H1 (cell line): ENCODE results near the gene CDYL2. TPM values are rescaled to one million over a fixed set of nuclear protein-coding genes. Genes with fewer than 3 reads are reported as not detected.

Experiments
- CTCF ChIA-PET: fragments of 300-600 bp; sonication (Branson Sonifier 250); formaldehyde crosslinking; loops from one replicate; lab custom pipeline; 2021; ENCODE audit not compliant: partially characterized antibody; lab: Charles Lee
- POLR2A ChIA-PET: fragments of 300-600 bp; sonication (Branson Sonifier 250); formaldehyde crosslinking; loops from one replicate; lab custom pipeline; 2021; ENCODE audit warnings: inconsistent platforms; ENCODE audit not compliant: partially characterized antibody; lab: Charles Lee
- DNase-seq, 2 experiments: peaks; one replicate each; pipeline versions ENCODE4 v3.0.0 to v3.0.0-alpha.2; 2010 to 2022; ENCODE audit warnings: low spot score in 2 of 2, low read depth in 1 of 2, mixed read lengths in 1 of 2
- FAIRE-seq: peaks from 2 replicates; lab custom pipeline; 2011; peaks lifted over from hg19 to GRCh38; lab: Jason Lieb, UNC
- H2AFZ ChIP-seq: 2 replicates; pipeline ENCODE4 v1.8.1; 2012; ENCODE audit warnings: low read length, inconsistent platforms
- H2AK5ac ChIP-seq: 2 replicates; pipeline ENCODE4 v1.6.1; 2013; ENCODE audit warnings: low read depth, low read length
- H2BK120ac ChIP-seq: replicated peaks from 2 replicates; pipeline ENCODE3; 2013; ENCODE audit warnings: low read depth, low read length, inconsistent platforms
- H2BK12ac ChIP-seq: 2 replicates; pipeline ENCODE4 v1.6.1; 2013; ENCODE audit warnings: low read depth, low read length
- H2BK15ac ChIP-seq: 2 replicates; pipeline ENCODE4 v1.6.1; 2013; ENCODE audit warnings: low read length
- H2BK20ac ChIP-seq: 2 replicates; pipeline ENCODE4 v1.6.1; 2013; ENCODE audit warnings: low read length
- H2BK5ac ChIP-seq: 2 replicates; pipeline ENCODE4 v1.6.1; 2013; ENCODE audit warnings: low read depth, low read length
- H3K14ac ChIP-seq: 2 replicates; pipeline ENCODE4 v1.6.1; 2013; ENCODE audit warnings: inconsistent platforms; ENCODE audit not compliant: insufficient read length
- H3K18ac ChIP-seq: 2 replicates; pipeline ENCODE4 v1.6.1; 2013; ENCODE audit warnings: low read length; ENCODE audit errors: extremely low read depth
- H3K23ac ChIP-seq: 2 replicates; pipeline ENCODE4 v1.6.1; 2013; ENCODE audit warnings: inconsistent platforms; ENCODE audit not compliant: insufficient read length
- H3K23me2 ChIP-seq: 2 replicates; pipeline ENCODE4 v1.6.1; 2013; ENCODE audit warnings: low read depth, low read length
- H3K27ac ChIP-seq: 2 replicates; pipeline ENCODE4 v1.6.1; 2011; ENCODE audit warnings: low read depth, low read length, inconsistent platforms
- H3K27me3 ChIP-seq, 4 experiments: replicated peaks in 1 of 4; 1 replicate in 1 of 4; 2 replicates in 3 of 4; pipeline versions ENCODE4 v1.6.1 to v1.8.1; 2011 to 2013; ENCODE audit warnings: low read length in 3 of 4, mild to moderate bottlenecking in 3 of 4, inconsistent platforms in 2 of 4, mixed read lengths in 2 of 4, moderate library complexity in 1 of 4; ENCODE audit not compliant: control insufficient read depth in 3 of 4, insufficient read depth in 3 of 4; ENCODE audit errors: extremely low read depth in 1 of 4
- H3K36me3 ChIP-seq, 4 experiments: 2 replicates each; pipeline versions ENCODE4 v1.6.1 to v1.8.1; 2011 to 2013; ENCODE audit warnings: mild to moderate bottlenecking in 4 of 4, low read length in 3 of 4, moderate library complexity in 2 of 4, control low read depth in 1 of 4, inconsistent platforms in 1 of 4; ENCODE audit not compliant: insufficient read depth in 4 of 4, control insufficient read depth in 2 of 4
- H3K4ac ChIP-seq: replicated peaks from 2 replicates; pipeline ENCODE3; 2013; ENCODE audit warnings: low read length, low read depth, mixed read lengths, inconsistent platforms; ENCODE audit not compliant: insufficient read length
- H3K4me1 ChIP-seq, 4 experiments: replicated peaks in 1 of 4; 1 replicate in 1 of 4; 2 replicates in 3 of 4; pipeline versions ENCODE4 v1.6.1 to v1.8.1; 2011 to 2013; ENCODE audit warnings: low read length in 3 of 4, inconsistent platforms in 2 of 4, mixed read lengths in 1 of 4; ENCODE audit not compliant: insufficient read depth in 4 of 4, control insufficient read depth in 3 of 4
- H3K4me2 ChIP-seq, 2 experiments: 2 replicates each; pipeline versions ENCODE4 v1.6.1 to v1.8.1; 2011 to 2013; ENCODE audit warnings: low read depth in 2 of 2, low read length in 2 of 2, control low read depth in 1 of 2, inconsistent platforms in 1 of 2, mild to moderate bottlenecking in 1 of 2; ENCODE audit not compliant: insufficient read depth in 1 of 2
- H3K4me3 ChIP-seq, 4 experiments: fragments of 200-600, 300-600 bp in 1 of 4; sonication (generic), shearing (Covaris generic), sonication (Bioruptor Twin) in 1 of 4; 2 replicates each; pipeline versions ENCODE4 v1.5.1 to v1.8.1; 2011 to 2016; ENCODE audit warnings: low read length in 4 of 4, low read depth in 3 of 4, control low read depth in 2 of 4, inconsistent platforms in 2 of 4, mild to moderate bottlenecking in 2 of 4, mixed read lengths in 1 of 4, moderate library complexity in 1 of 4; ENCODE audit not compliant: insufficient read depth in 2 of 4; ENCODE audit errors: extremely low read depth in 1 of 4
- H3K56ac ChIP-seq: replicated peaks from 2 replicates; pipeline ENCODE3; 2013; ENCODE audit warnings: low read depth, mild to moderate bottlenecking, mixed read lengths, low read length, inconsistent platforms; ENCODE audit not compliant: insufficient read length
- H3K79me1 ChIP-seq: 2 replicates; pipeline ENCODE4 v1.6.1; 2013; ENCODE audit warnings: low read depth, low read length, control low read depth
- H3K79me2 ChIP-seq, 2 experiments: 2 replicates each; pipeline versions ENCODE4 v1.6.1 to v1.8.1; 2012 to 2013; ENCODE audit warnings: low read length in 2 of 2, mild to moderate bottlenecking in 2 of 2, inconsistent platforms in 1 of 2; ENCODE audit not compliant: insufficient read depth in 2 of 2, control insufficient read depth in 1 of 2
- H3K9ac ChIP-seq, 4 experiments: replicated peaks in 1 of 4; 1 replicate in 1 of 4; 2 replicates in 3 of 4; pipeline versions ENCODE4 v1.6.1 to v1.8.1; 2011 to 2013; ENCODE audit warnings: low read depth in 3 of 4, low read length in 3 of 4, control low read depth in 2 of 4, mild to moderate bottlenecking in 2 of 4, moderate library complexity in 2 of 4, inconsistent platforms in 1 of 4; ENCODE audit errors: extremely low read depth in 1 of 4
- H3K9me3 ChIP-seq, 2 experiments: 2 replicates each; pipeline versions ENCODE4 v1.6.1 to v1.8.1; 2012 to 2013; ENCODE audit warnings: mild to moderate bottlenecking in 2 of 2, moderate library complexity in 2 of 2, control low read depth in 1 of 2, inconsistent platforms in 1 of 2, low read depth in 1 of 2, low read length in 1 of 2, mixed read lengths in 1 of 2; ENCODE audit not compliant: insufficient read depth in 2 of 2
- H4K20me1 ChIP-seq, 2 experiments: replicated peaks in 1 of 2; 2 replicates each; pipeline versions ENCODE3 to v1.8.1; 2011 to 2013; ENCODE audit warnings: inconsistent platforms in 2 of 2, low read length in 2 of 2, mild to moderate bottlenecking in 1 of 2; ENCODE audit not compliant: insufficient read depth in 2 of 2, control insufficient read depth in 1 of 2
- H4K5ac ChIP-seq: 2 replicates; pipeline ENCODE4 v1.6.1; 2013; ENCODE audit warnings: low read length, low read depth, mixed read lengths, inconsistent platforms; ENCODE audit not compliant: insufficient read length
- H4K8ac ChIP-seq: 2 replicates; pipeline ENCODE4 v1.8.0; 2013; ENCODE audit warnings: mild to moderate bottlenecking, moderate library complexity, low read length, inconsistent platforms; ENCODE audit not compliant: insufficient read depth; ENCODE audit errors: extremely low read depth
- H4K91ac ChIP-seq: replicated peaks from 2 replicates; pipeline ENCODE3; 2013; ENCODE audit warnings: low read length, mixed read lengths, inconsistent platforms; ENCODE audit not compliant: insufficient read length
- CTBP2 ChIP-seq: IDR thresholded peaks from 2 replicates; pipeline ENCODE4 v1.7.0; 2011; ENCODE audit warnings: borderline replicate concordance, mild to moderate bottlenecking, moderate library complexity, mixed read lengths, low read length; ENCODE audit not compliant: insufficient read depth, insufficient read length
- RFX5 ChIP-seq: IDR thresholded peaks from 2 replicates; pipeline ENCODE4 v1.6.1; 2011; ENCODE audit warnings: low read depth, low read length, improper control_type of control experiment, borderline replicate concordance
- RNF2 ChIP-seq: fragments of 200-900, 300-1000 bp; sonication (generic); IDR thresholded peaks from 2 replicates; pipeline ENCODE4 v1.7.1; 2016; ENCODE audit warnings: borderline replicate concordance, low read depth, mild to moderate bottlenecking, antibody characterized with exemption, low read length; ENCODE audit not compliant: poor library complexity, severe bottlenecking; ENCODE audit errors: missing control alignments
- WGBS, 2 experiments: shearing (Covaris generic) in 1 of 2; methylation state at CpG; one replicate each; pipeline versions ENCODE4 v1.1.6 to v1.1.7; 2013 to 2015; ENCODE audit warnings: low lambda C conversion rate in 2 of 2, mixed read lengths in 2 of 2, inconsistent platforms in 1 of 2, low coverage in 1 of 2, missing lambda C conversion rate in 1 of 2; ENCODE audit not compliant: insufficient replicate concordance in 2 of 2, insufficient coverage in 1 of 2, insufficient read length in 1 of 2; ENCODE audit errors: extremely low coverage in 1 of 2, missing lambda C conversion rate in 1 of 2; 5-methylcytosine and 5-hydroxymethylcytosine counted together
- polyA plus RNA-seq, 7 experiments: library from polyadenylated mRNA; depleted of rRNA in 3 of 7; stranded (reverse) in 5 of 7; unstranded in 2 of 7; fragments of >200 nt in 5 of 7; fragments of 200-250 nt in 2 of 7; gene quantifications; 1 replicate in 5 of 7; 2 replicates in 1 of 7; 4 replicates in 1 of 7; pipeline versions ENCODE4 v1.2.1 to v1.2.3, GENCODE V29; 2011 to 2013; ENCODE audit warnings: missing spikeins in 2 of 7, mixed read lengths in 2 of 7
- total RNA-seq: library from RNA; stranded (reverse); fragmentation: NEBNext Ultra II Directional; extraction: Animal tissue kit (Norgen Biotek cat#: 25700); gene quantifications from 2 replicates; pipeline ENCODE4 v1.2.1, GENCODE V29; 2021

Gene CDYL2
- total and polyA plus RNA-seq, 2 of the 8 experiments (the other 6 are each of a cell fraction or from before 2014, with no cell fraction given) = 0.33 to 5.3 TPM

DNA sequence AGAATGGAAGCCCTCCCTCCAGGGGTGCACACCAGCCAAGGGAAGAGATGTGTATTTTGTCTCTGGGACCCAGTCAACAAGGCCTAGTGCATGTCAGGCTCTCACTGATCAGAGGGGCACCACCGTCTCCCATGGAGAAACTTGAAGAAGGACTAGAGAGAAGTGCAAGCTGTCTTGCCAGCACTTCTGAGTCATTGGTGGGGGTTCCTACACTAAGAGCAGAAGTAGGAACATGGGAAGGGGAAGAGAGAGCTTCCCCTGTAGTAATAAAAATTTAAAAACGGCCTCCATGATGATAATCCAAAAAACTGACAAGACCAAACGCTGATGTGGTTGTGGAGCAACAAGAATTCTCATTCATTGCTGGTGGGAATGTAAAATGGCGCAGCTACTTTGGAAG is 217.3 kb downstream of the CDYL2 start:
- H3K9me3 ChIP-seq = peaks cover 23 to 46% of the 10 kb centered on the region in 2 experiments; a peak in 3 of 4 replicates
- no peak overlapping the region for H3K14ac ChIP-seq
- no peak overlapping the region for H2BK12ac ChIP-seq
- H3K4me1 ChIP-seq = no peaks in the 10 kb centered on the region
- no peak overlapping the region for H2BK20ac ChIP-seq
- H4K91ac ChIP-seq = no peak overlapping the region
- CTCF ChIA-PET = no interaction called here
- no peak overlapping the region for H3K23ac ChIP-seq
- H2AK5ac ChIP-seq = no peak overlapping the region
- TF ChIP-seq RNF2 (no peak), RFX5 (no peak), CTBP2 (no peak)
- H3K23me2 ChIP-seq = no peaks in the 10 kb centered on the region
- H3K4ac ChIP-seq = no peak overlapping the region
- 83% methylated on average over 4 of the region's 4 CpGs; no CpG with 5 or more reads in 1 of the 2 experiments for WGBS, 2 experiments
- no peak overlapping the region for H2AFZ ChIP-seq
- H3K4me2 ChIP-seq = no peak overlapping the region
- DNase-seq = no peak
- no peaks in the 10 kb centered on the region for H3K79me1 ChIP-seq
- no peaks in the 10 kb centered on the region for H3K27me3 ChIP-seq
- POLR2A ChIA-PET = no interaction called here
- no peaks in the 10 kb centered on the region for H3K79me2 ChIP-seq
- H2BK5ac ChIP-seq = no peak overlapping the region
- H3K56ac ChIP-seq = no peak overlapping the region
- H3K36me3 ChIP-seq = no peaks in the 10 kb centered on the region
- no peak overlapping the region for H3K18ac ChIP-seq
- no peak overlapping the region for H4K5ac ChIP-seq
- H4K8ac ChIP-seq = no peak overlapping the region
- no peaks in the 10 kb centered on the region for H4K20me1 ChIP-seq
- no peak for FAIRE-seq
- H3K9ac ChIP-seq = no peak overlapping the region
- no peak overlapping the region for H3K27ac ChIP-seq
- H2BK120ac ChIP-seq = no peak overlapping the region
- no peak overlapping the region for H2BK15ac ChIP-seq
- H3K4me3 ChIP-seq = no peak overlapping the region
